GM06990 (cell line): Measurements from ENCODE around the gene PLAC9.

Experiments
- DNase-seq: peaks from one replicate; pipeline ENCODE4 v3.0.0-alpha.2; 2011; ENCODE audit not compliant: insufficient read length; ENCODE audit errors: extremely low read depth
- H3K27me3 ChIP-seq: replicated peaks from 2 replicates; pipeline ENCODE4 v1.6.0; 2011; ENCODE audit warnings: low read length; ENCODE audit not compliant: control insufficient read depth, insufficient read depth
- H3K36me3 ChIP-seq: 2 replicates; pipeline ENCODE4 v1.5.1; 2011; ENCODE audit warnings: low read length; ENCODE audit not compliant: control insufficient read depth, insufficient read depth
- H3K4me3 ChIP-seq: replicated peaks from 2 replicates; pipeline ENCODE4 v1.5.1; 2011; ENCODE audit warnings: low read depth, mild to moderate bottlenecking, control low read depth, low read length
- CTCF ChIP-seq: IDR thresholded peaks from 2 replicates; pipeline ENCODE4 v1.5.1; 2011; ENCODE audit warnings: low read length, control low read depth, mild to moderate bottlenecking, inconsistent platforms; ENCODE audit not compliant: insufficient read depth, poor library complexity, severe bottlenecking

Gene PLAC9

GRCh38 chr10:80188713-80189112 is 56.2 kb downstream of the PLAC9 start:
- Histone ChIP-seq H3K27me3 (no peaks in the 10 kb centered on the region), H3K36me3 (no peaks in the 10 kb centered on the region; the same call in 1 of the 2 replicates), H3K4me3 (no peak overlapping the region)
- no peak for TF ChIP-seq CTCF
- DNase-seq: no peak

GRCh38 chr10:80191589-80192270 is 59.2 kb downstream of the PLAC9 start:
- no peak for TF ChIP-seq CTCF
- Histone ChIP-seq H3K27me3 (no peaks in the 10 kb centered on the region), H3K4me3 (no peak overlapping the region), H3K36me3 (no peaks in the 10 kb centered on the region)
- no peak for DNase-seq

GRCh38 chr10:80192553-80192952 is 60.0 kb downstream of the PLAC9 start:
- no peak for TF ChIP-seq CTCF
- DNase-seq: no peak

GRCh38 chr10:80194373-80195045 is 62.0 kb downstream of the PLAC9 start:
- no peak for DNase-seq
- Histone ChIP-seq H3K36me3 (no peaks in the 10 kb centered on the region), H3K4me3 (no peak overlapping the region), H3K27me3 (no peaks in the 10 kb centered on the region)
- no peak for TF ChIP-seq CTCF

More at GRCh38 chr10:80192553-80192952, 60.0 kb downstream of the PLAC9 start:
- Histone ChIP-seq H3K4me3 (no peak overlapping the region), H3K27me3 (no peaks in the 10 kb centered on the region), H3K36me3 (no peaks in the 10 kb centered on the region)
